WTC11 (cell line): ENCODE results near the gene CPEB4. TPM values are rescaled to one million over a fixed set of nuclear protein-coding genes. Genes with fewer than 3 reads are reported as not detected.

Source experiments
- ATAC-seq: fragments of 200-7000 bp; cut with Tn5 transposase; 2 replicates; pipeline ENCODE4 v1.10.0; 2021; ENCODE audit warnings: mild to moderate bottlenecking, moderate library complexity
- CTCF ChIA-PET: fragments of 300-600 bp; sonication (Branson Sonifier 250); formaldehyde crosslinking; loops from one replicate; lab custom pipeline; 2021; ENCODE audit warnings: antibody characterized with exemption; lab: Charles Lee
- POLR2A ChIA-PET: fragments of 350-600 bp; sonication (Branson Sonifier 250); formaldehyde crosslinking; loops from one replicate; lab custom pipeline; 2021; ENCODE audit warnings: antibody characterized with exemption; lab: Charles Lee
- DNase-seq: peaks from one replicate; pipeline ENCODE4 v3.0.0; 2021; ENCODE audit warnings: low spot score
- H3K27ac Mint-ChIP-seq: 2 replicates; pipeline ENCODE4 v1.8.0; 2021; ENCODE audit warnings: mixed read lengths
- H3K27me3 Mint-ChIP-seq: 2 replicates; pipeline ENCODE4 v1.8.0; 2021; ENCODE audit warnings: low read depth, mild to moderate bottlenecking, moderate library complexity, mixed read lengths
- H3K36me3 Mint-ChIP-seq: 2 replicates; pipeline ENCODE4 v1.8.0; 2021; ENCODE audit warnings: mixed read lengths
- H3K4me1 Mint-ChIP-seq: 2 replicates; pipeline ENCODE4 v1.8.0; 2022; ENCODE audit warnings: mixed read lengths
- H3K4me3 Mint-ChIP-seq: 2 replicates; pipeline ENCODE4 v1.8.0; 2021; ENCODE audit warnings: mild to moderate bottlenecking, moderate library complexity, mixed read lengths
- H3K9me3 Mint-ChIP-seq: 2 replicates; pipeline ENCODE4 v1.8.0; 2021; ENCODE audit warnings: mixed read lengths
- ELF4 ChIP-seq: sonication (generic); formaldehyde crosslinking; IDR thresholded peaks from 2 replicates; pipeline ENCODE4 v1.8.1; 2022; ENCODE audit warnings: low read depth, mild to moderate bottlenecking, moderate library complexity, missing genetic modification reagents
- ETV6 ChIP-seq: sonication (generic); formaldehyde crosslinking; IDR thresholded peaks from 2 replicates; pipeline ENCODE4 v1.8.1; 2022; ENCODE audit warnings: mild to moderate bottlenecking, missing genetic modification reagents
- ZNF232 ChIP-seq: sonication (generic); formaldehyde crosslinking; IDR thresholded peaks from 2 replicates; pipeline ENCODE4 v1.8.0; 2022; ENCODE audit warnings: mild to moderate bottlenecking, missing genetic modification reagents
- ZNF416 ChIP-seq: fragments of 250-450 bp; sonication (Bioruptor Pico); IDR thresholded peaks from 2 replicates; pipeline ENCODE4 v1.9.0; 2021; ENCODE audit warnings: mild to moderate bottlenecking, inconsistent platforms
- ZNF423 ChIP-seq: fragments of 250-450 bp; sonication (Bioruptor Pico); IDR thresholded peaks from 2 replicates; pipeline ENCODE4 v2.1.2; 2022; ENCODE audit warnings: mild to moderate bottlenecking, moderate library complexity
- total RNA-seq: library from RNA; stranded (reverse); gene quantifications from 3 replicates; pipeline ENCODE4 v1.2.3, GENCODE V29; 2021
- TF ChIP-seq, protein P1 (sequence below): fragments of 250-450 bp; sonication (Bioruptor Pico); IDR thresholded peaks from 2 replicates; pipeline ENCODE4 v1.9.0; 2021; ENCODE audit warnings: mild to moderate bottlenecking
- TF ChIP-seq, protein P2 (sequence below): fragments of 250-450 bp; sonication (Bioruptor Pico); IDR thresholded peaks from 2 replicates; pipeline ENCODE4 v1.9.0; 2021; ENCODE audit warnings: mild to moderate bottlenecking
- TF ChIP-seq, protein P3 (sequence below): sonication (generic); formaldehyde crosslinking; IDR thresholded peaks from 2 replicates; pipeline ENCODE4 v1.8.0; 2023; ENCODE audit warnings: missing genetic modification reagents, mild to moderate bottlenecking, borderline replicate concordance
- TF ChIP-seq, protein P4 (sequence below): sonication (generic); formaldehyde crosslinking; IDR thresholded peaks from 2 replicates; pipeline ENCODE4 v1.8.1; 2022; ENCODE audit warnings: missing genetic modification reagents, borderline replicate concordance
- TF ChIP-seq, protein P5 (sequence below): sonication (generic); formaldehyde crosslinking; IDR thresholded peaks from 2 replicates; pipeline ENCODE4 v1.8.0; 2023; ENCODE audit warnings: mild to moderate bottlenecking, missing genetic modification reagents
- TF ChIP-seq, protein P6 (sequence below): sonication (generic); formaldehyde crosslinking; IDR thresholded peaks from 2 replicates; pipeline ENCODE4 v1.8.1; 2022; ENCODE audit warnings: low read depth, mild to moderate bottlenecking, moderate library complexity, missing genetic modification reagents, borderline replicate concordance

CPEB4 gene
- total RNA-seq, 1 experiment from 2014 or later: 12.7 TPM

DNA sequence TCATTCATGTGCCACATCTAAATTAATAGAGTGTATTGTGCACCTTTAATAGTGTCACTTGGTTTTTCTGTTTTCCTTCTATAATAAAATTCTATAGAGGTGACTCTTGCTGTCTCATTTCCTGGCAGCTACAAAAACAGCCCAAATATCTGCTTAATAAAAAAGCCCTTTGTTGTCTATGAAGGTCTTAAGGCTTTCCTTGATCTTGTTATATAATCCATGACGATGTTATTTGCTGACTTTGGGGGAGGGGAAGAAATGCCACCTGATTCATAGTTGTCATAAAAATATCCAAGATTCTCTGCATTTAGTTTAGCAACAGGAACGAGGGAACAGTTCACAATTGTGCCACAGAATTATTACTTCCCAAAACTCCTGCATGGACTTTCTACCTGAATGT is 31.3 kb downstream of the CPEB4 start:
- Mint-ChIP-seq H3K36me3 (no peaks in the 10 kb centered on the region), H3K27ac (no peak overlapping the region), H3K4me1 (peaks cover 28% of the 10 kb centered on the region), H3K27me3 (no peaks in the 10 kb centered on the region), H3K9me3 (no peaks in the 10 kb centered on the region), H3K4me3 (no peak overlapping the region)
- TF ChIP-seq, protein P1, sequence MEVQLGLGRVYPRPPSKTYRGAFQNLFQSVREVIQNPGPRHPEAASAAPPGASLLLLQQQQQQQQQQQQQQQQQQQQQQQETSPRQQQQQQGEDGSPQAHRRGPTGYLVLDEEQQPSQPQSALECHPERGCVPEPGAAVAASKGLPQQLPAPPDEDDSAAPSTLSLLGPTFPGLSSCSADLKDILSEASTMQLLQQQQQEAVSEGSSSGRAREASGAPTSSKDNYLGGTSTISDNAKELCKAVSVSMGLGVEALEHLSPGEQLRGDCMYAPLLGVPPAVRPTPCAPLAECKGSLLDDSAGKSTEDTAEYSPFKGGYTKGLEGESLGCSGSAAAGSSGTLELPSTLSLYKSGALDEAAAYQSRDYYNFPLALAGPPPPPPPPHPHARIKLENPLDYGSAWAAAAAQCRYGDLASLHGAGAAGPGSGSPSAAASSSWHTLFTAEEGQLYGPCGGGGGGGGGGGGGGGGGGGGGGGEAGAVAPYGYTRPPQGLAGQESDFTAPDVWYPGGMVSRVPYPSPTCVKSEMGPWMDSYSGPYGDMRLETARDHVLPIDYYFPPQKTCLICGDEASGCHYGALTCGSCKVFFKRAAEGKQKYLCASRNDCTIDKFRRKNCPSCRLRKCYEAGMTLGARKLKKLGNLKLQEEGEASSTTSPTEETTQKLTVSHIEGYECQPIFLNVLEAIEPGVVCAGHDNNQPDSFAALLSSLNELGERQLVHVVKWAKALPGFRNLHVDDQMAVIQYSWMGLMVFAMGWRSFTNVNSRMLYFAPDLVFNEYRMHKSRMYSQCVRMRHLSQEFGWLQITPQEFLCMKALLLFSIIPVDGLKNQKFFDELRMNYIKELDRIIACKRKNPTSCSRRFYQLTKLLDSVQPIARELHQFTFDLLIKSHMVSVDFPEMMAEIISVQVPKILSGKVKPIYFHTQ (CRISPR knock-in tag): no peak
- TF ChIP-seq, protein P2, sequence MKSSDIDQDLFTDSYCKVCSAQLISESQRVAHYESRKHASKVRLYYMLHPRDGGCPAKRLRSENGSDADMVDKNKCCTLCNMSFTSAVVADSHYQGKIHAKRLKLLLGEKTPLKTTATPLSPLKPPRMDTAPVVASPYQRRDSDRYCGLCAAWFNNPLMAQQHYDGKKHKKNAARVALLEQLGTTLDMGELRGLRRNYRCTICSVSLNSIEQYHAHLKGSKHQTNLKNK: no peak
- TF ChIP-seq, protein P3, sequence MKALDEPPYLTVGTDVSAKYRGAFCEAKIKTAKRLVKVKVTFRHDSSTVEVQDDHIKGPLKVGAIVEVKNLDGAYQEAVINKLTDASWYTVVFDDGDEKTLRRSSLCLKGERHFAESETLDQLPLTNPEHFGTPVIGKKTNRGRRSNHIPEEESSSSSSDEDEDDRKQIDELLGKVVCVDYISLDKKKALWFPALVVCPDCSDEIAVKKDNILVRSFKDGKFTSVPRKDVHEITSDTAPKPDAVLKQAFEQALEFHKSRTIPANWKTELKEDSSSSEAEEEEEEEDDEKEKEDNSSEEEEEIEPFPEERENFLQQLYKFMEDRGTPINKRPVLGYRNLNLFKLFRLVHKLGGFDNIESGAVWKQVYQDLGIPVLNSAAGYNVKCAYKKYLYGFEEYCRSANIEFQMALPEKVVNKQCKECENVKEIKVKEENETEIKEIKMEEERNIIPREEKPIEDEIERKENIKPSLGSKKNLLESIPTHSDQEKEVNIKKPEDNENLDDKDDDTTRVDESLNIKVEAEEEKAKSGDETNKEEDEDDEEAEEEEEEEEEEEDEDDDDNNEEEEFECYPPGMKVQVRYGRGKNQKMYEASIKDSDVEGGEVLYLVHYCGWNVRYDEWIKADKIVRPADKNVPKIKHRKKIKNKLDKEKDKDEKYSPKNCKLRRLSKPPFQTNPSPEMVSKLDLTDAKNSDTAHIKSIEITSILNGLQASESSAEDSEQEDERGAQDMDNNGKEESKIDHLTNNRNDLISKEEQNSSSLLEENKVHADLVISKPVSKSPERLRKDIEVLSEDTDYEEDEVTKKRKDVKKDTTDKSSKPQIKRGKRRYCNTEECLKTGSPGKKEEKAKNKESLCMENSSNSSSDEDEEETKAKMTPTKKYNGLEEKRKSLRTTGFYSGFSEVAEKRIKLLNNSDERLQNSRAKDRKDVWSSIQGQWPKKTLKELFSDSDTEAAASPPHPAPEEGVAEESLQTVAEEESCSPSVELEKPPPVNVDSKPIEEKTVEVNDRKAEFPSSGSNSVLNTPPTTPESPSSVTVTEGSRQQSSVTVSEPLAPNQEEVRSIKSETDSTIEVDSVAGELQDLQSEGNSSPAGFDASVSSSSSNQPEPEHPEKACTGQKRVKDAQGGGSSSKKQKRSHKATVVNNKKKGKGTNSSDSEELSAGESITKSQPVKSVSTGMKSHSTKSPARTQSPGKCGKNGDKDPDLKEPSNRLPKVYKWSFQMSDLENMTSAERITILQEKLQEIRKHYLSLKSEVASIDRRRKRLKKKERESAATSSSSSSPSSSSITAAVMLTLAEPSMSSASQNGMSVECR (CRISPR knock-in tag): no peak
- TF ChIP-seq ZNF232 (CRISPR knock-in tag) (no peak), ELF4 (CRISPR knock-in tag) (no peak), ZNF423 (CRISPR knock-in tag) (no peak), ZNF416 (CRISPR knock-in tag) (no peak), ETV6 (CRISPR knock-in tag) (no peak)
- TF ChIP-seq, protein P4, sequence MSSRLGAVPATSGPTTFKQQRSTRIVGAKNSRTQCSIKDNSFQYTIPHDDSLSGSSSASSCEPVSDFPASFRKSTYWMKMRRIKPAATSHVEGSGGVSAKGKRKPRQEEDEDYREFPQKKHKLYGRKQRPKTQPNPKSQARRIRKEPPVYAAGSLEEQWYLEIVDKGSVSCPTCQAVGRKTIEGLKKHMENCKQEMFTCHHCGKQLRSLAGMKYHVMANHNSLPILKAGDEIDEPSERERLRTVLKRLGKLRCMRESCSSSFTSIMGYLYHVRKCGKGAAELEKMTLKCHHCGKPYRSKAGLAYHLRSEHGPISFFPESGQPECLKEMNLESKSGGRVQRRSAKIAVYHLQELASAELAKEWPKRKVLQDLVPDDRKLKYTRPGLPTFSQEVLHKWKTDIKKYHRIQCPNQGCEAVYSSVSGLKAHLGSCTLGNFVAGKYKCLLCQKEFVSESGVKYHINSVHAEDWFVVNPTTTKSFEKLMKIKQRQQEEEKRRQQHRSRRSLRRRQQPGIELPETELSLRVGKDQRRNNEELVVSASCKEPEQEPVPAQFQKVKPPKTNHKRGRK (CRISPR knock-in tag): no peak
- TF ChIP-seq, protein P5, sequence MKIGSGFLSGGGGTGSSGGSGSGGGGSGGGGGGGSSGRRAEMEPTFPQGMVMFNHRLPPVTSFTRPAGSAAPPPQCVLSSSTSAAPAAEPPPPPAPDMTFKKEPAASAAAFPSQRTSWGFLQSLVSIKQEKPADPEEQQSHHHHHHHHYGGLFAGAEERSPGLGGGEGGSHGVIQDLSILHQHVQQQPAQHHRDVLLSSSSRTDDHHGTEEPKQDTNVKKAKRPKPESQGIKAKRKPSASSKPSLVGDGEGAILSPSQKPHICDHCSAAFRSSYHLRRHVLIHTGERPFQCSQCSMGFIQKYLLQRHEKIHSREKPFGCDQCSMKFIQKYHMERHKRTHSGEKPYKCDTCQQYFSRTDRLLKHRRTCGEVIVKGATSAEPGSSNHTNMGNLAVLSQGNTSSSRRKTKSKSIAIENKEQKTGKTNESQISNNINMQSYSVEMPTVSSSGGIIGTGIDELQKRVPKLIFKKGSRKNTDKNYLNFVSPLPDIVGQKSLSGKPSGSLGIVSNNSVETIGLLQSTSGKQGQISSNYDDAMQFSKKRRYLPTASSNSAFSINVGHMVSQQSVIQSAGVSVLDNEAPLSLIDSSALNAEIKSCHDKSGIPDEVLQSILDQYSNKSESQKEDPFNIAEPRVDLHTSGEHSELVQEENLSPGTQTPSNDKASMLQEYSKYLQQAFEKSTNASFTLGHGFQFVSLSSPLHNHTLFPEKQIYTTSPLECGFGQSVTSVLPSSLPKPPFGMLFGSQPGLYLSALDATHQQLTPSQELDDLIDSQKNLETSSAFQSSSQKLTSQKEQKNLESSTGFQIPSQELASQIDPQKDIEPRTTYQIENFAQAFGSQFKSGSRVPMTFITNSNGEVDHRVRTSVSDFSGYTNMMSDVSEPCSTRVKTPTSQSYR (CRISPR knock-in tag): no peak
- TF ChIP-seq, protein P6, sequence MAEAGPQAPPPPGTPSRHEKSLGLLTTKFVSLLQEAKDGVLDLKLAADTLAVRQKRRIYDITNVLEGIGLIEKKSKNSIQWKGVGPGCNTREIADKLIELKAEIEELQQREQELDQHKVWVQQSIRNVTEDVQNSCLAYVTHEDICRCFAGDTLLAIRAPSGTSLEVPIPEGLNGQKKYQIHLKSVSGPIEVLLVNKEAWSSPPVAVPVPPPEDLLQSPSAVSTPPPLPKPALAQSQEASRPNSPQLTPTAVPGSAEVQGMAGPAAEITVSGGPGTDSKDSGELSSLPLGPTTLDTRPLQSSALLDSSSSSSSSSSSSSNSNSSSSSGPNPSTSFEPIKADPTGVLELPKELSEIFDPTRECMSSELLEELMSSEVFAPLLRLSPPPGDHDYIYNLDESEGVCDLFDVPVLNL (CRISPR knock-in tag): no peak
- ChIA-PET POLR2A (no interaction called here), CTCF (interaction anchor here (1.0 kb wide), 1 partner anchor 289 kb away, joined by 3 read pairs; no protein-coding TSS in a partner anchor)
- no peak for ATAC-seq
- no peak for DNase-seq
